Muscle of back (tissue), 13 donors: ENCODE measurements around the gene CUEDC1. TPM values are rescaled to one million over a fixed set of nuclear protein-coding genes. Genes with fewer than 3 reads are reported as not detected.

Source experiments
- DNase-seq, 3 donors: peaks; one replicate each; pipeline versions ENCODE4 v3.0.0 to v3.0.0-alpha.2; 2013
- long read RNA-seq, 9 donors: transcript quantifications; one replicate each; lab custom pipeline, GENCODE V29; 2026
- polyA plus RNA-seq, 10 donors: library from polyadenylated mRNA; unstranded; fragments of 120-200 nt; gene quantifications; one replicate each; pipeline ENCODE4 v1.2.1, GENCODE V29; 2013; ENCODE audit not compliant: insufficient read length in 10 of 10

CUEDC1 gene, protein sequence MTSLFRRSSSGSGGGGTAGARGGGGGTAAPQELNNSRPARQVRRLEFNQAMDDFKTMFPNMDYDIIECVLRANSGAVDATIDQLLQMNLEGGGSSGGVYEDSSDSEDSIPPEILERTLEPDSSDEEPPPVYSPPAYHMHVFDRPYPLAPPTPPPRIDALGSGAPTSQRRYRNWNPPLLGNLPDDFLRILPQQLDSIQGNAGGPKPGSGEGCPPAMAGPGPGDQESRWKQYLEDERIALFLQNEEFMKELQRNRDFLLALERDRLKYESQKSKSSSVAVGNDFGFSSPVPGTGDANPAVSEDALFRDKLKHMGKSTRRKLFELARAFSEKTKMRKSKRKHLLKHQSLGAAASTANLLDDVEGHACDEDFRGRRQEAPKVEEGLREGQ
- polyA plus RNA-seq = 10 to 100 TPM; 42.2 to 57.2 (median 47.8) TPM
- long read RNA-seq, donor 1, transcript CUEDC1-206 (11 exons, 3,621 nt) = major isoform, 8 of 14 reads
- long read RNA-seq, donor 1, partial matches to known transcripts = 0 of 14 reads
- long read RNA-seq, donor 1, other reads (novel, unspliced or antisense) = 0 of 14 reads
- long read RNA-seq, donor 2, partial matches to known transcripts = 0 of 4 reads
- long read RNA-seq, donor 2, other reads (novel, unspliced or antisense) = 0 of 4 reads
- long read RNA-seq, donor 3 = 0 reads
- long read RNA-seq, donor 4, transcript CUEDC1-206 (11 exons, 3,621 nt) = major isoform, 6 of 10 reads
- long read RNA-seq, donor 4, partial matches to known transcripts = 0 of 10 reads
- long read RNA-seq, donor 4, other reads (novel, unspliced or antisense) = 0 of 10 reads
- long read RNA-seq, donor 5, transcript CUEDC1-206 (11 exons, 3,621 nt) = major isoform, 7 of 11 reads
- long read RNA-seq, donor 5, partial matches to known transcripts = 0 of 11 reads
- long read RNA-seq, donor 5, other reads (novel, unspliced or antisense) = 0 of 11 reads
- long read RNA-seq, donor 6, transcript CUEDC1-206 (11 exons, 3,621 nt) = major isoform, 7 of 11 reads
- long read RNA-seq, donor 6, partial matches to known transcripts = 0 of 11 reads
- long read RNA-seq, donor 6, other reads (novel, unspliced or antisense) = 0 of 11 reads
- long read RNA-seq, donor 7, partial matches to known transcripts = 0 of 12 reads
- long read RNA-seq, donor 7, other reads (novel, unspliced or antisense) = 0 of 12 reads
- long read RNA-seq, donor 8, transcript CUEDC1-211 (3 exons, 756 nt) = major isoform, 7 of 12 reads
- long read RNA-seq, donor 8, partial matches to known transcripts = 0 of 12 reads
- long read RNA-seq, donor 8, other reads (novel, unspliced or antisense) = 0 of 12 reads
- long read RNA-seq, donor 9, partial matches to known transcripts = 0 of 3 reads
- long read RNA-seq, donor 9, other reads (novel, unspliced or antisense) = 0 of 3 reads

DNA sequence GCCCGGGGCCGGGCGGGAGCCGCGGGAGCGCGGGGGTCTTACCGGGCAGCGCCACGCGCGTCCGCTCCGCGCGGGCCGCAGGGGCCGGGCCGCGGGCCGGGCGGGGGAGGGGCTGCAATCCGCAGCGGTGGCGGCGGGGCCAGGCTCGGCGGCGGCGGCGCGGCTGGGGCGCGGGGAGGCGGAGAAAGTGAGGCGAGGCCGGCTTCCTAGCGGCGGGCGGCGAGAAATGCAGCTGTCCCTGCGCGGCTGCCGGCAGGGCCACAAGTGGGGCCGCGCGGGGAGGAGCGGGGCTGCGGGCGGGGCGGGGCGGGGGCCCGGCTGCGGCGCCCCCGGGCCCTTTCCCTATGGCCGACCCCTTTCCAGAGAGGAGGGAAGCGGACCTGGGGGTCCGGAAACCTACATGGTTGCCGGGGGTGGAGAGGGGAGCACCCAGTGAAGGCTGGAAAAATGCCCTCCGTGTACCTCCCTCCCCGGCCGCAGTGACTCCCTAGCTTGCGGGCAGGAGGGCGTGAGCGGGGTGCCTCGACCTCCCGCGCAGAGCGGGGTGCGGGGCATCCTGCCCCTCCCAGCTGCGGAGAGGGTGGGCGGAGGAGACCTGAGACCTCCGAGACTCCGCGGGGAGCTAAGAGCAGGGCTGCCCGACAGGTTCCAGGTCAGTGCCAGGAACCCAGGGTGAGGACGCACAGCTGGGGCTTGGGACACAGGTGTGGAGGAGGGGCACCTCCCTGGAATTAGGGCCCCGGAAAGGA is at the start of gene CUEDC1:
Gene CUEDC1, minus strand, starts transcription at position 230 of the 749 bp plus-strand sequence. CDS start 69,848 bp downstream, outside the sequence.
- DNase-seq = peak in 2 of 3 donors; percentile 71 to 87

DNA sequence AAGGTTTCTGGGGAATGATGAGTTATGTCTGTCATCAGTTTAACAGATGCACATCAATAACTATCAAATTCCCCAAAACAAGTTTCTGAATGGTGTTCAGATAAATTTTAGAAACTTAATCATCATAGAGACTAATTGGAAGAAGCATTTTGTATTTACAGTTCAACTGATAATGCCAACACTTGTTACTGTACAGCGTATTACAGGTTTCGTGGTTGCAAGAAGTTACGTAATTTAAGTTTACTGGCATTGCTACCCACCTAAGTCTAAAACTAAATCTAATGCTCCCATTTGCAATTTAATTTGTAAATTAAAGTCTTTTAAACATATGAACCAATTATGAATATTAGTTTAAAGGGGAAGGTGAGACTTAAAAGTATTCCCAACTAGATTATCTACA is 48.8 kb upstream of the CUEDC1 start:
- no peak for DNase-seq

DNA sequence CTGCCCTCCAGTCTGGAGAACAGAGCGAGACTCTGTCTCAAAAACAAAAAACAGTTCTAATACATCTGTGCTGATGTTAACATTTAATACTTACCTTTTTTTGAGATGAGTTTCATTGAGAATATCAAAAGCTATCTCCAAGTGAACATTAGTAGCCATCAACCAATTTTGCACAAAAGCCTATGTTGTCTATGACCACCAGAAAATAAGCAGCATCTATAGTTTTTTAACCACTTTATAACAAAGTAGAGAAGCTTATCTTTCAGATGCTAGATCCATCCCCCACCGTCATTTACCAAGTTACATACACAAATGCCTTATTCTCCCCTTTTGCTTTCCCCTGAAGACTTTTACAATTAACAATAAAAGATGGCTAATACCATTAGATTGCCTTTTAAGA is 47.8 kb upstream of the CUEDC1 start:
- no peak for DNase-seq

DNA sequence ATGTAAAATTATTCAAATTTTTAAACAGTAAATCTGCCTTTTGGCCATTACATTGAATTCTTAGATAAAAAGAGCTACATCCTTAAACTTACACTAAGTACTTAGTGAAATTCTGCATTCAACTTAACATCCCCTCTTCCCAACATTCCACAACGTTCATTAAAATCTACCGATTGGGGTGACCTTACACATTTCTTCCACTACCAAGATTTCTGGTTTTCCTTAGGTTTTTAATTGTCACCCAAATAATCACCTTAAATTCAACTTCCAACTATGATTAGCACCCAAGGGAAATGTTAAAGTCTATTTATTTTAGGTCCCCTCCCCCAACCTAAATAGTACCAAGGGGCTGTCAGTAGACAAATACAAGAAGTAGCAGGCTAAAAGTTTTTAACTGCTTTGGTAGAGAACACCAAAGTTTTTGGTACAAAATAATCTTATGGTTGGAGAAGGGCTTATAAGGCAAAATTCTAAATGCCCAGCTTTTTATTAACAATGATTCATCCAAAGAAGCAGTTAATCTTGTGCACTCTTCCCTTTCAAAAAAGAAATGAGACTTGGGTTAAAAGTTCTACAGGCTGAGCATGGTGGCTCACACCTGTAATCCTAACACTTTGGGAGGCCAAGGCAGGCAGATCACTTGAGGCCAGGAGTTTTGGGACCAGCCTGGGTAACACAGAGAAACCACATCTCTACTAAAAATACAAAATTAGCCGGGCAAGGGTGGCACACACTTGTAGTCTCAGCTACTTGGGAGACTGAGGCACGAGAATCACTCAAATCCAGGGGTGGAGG is 47.1 kb upstream of the CUEDC1 start:
- no peak for DNase-seq

DNA sequence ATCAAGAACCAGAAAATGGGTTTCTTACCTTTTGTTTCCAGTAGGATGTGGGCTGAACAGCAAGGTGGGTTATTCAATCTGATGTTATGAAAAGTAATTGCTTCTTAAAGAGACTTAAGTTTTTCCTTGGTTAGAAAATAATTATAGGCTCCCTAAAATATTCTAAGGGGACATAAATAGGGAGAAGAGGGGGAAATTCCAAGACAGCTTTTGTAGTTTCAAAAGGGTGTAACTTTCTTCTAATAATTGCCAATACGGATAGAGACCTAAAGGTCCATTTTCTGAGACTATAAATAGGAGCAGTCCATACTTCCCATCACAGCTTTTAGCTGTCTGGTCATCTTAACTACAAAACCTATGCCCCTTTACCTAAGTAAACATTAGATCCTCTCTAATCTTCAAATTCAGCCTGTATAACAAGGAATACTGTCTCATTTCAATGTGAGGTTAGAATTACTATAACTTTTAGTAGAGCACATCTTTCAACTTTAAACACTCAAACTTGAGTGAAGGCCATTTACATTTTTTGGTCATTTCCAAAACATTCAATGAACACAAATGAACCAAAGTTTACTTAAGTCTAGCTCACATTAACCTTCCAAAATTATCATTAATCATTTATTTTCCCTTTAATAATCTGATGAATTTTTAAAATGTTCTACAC is 46.4 kb upstream of the CUEDC1 start:
- DNase-seq = no peak

DNA sequence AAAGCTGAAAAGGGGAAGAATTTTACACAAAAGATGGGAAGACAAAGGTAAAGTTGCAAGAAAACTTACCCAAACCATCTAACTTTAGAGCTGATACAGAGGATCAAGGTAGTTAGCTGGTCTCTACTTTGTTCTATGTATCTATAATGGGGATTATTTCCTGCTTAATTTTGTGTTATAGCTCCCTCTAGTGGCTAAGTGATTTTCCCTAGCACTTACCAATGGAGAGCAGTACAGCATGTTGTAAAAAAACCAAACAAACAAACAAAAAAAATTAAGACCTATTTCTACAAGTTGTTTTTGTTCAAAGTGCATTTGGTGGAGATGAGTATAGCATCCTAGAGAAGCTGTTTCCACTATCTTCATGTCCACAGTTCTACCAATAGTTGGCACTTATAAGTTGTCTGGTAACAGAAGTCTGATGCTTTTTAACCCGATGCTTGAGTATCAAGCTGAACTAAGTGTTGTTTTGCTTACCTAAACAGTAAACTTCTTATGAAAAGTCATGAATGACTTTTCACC is 44.3 kb upstream of the CUEDC1 start:
- DNase-seq = peak; percentile 74 to 84 (median 76)

DNA sequence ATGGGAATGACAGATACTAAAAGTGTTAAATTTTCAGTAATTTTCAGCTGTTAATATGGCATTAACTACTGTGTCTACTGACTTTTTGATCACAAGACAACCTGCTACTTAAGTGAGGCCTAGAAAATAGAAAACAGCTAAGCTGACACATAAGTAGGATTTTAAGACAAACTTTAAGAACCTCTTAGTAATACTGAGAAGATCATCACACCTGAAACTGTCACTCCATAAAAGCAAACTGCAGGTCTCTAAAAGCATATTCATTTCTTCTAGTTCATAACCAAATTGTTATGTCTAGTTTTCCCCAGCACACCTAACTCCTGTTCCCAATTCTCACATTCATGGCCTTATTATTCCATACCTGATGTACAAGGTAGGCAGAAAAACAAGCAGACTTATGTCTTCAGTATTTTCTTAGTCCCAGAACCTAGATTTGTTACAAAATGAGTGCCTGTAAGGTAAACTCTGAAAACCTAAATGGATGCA is 43.8 kb upstream of the CUEDC1 start:
- DNase-seq = no peak

DNA sequence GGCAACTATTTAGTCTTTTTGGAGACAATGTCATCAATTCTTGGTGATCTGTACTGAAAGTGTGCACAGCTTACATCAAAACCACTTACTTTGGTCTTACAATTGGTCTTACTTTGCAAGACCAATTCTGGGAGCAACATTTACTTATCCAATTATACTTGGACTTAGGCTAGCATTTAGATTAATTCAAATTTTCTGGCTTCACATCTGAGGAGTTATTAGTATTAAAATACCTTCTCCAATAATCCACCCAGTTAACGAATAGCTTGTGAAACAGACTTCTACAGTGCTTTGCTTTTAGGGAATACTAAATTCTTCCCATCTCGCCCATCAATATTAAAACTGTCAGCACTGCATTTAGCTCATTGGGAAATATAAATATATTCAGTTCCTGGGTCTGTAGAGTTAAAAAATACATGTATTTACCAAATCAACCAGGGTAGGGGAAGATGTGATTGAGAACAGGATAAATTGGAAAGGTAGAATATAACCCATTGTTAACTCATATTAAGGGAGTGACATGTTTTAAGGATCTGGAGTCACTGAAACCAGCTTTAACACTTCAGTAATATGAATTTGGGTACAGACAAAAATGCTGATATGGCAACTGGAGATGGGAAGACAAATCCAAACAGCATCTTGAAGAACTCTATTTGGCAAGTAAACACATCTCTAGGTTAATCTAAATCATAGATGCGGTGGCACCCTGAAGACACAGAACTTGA is 42.0 kb upstream of the CUEDC1 start:
- DNase-seq = no peak

DNA sequence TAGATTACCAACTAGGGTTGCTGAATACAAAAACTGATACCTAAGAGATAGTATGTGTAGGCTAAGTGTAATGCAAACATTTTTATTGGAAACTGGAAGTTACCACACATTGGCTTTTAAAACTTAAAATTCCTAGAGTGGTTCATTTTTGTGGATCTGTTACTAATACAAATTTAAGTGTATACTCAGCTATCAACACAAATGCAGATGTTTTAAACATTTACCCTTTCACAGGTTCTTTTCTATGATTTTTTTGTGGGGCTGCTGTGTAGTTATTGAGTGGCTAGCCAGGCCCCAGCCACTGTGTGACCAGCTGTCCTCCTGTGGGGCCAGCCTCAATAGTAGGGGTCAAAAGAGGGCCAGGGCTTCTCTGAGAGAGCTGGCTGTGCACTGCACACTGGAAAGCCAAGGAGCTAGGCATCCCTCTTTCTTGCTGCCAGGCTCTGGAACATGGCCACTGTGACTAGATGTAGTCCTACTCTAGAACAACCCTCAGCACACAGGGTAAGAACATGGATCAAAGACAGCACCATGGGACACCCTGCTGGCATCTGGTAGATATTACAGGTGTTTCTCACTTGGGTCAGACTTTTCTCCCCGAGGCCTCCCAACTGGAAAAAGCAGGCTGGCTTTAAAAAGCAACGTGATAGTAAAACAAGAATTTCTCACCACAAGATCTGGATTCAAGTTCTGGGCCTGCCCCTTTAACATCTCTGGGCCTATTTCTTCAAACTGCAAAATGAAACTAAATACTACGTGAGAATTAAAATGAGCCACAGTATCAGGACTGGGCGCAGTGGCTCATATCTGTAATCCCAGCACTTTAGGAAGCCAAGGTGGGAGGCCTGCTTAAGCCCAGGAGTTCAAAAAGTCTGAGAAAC is 40.1 kb upstream of the CUEDC1 start:
- peak; percentile 65 to 84 (median 67) for DNase-seq

DNA sequence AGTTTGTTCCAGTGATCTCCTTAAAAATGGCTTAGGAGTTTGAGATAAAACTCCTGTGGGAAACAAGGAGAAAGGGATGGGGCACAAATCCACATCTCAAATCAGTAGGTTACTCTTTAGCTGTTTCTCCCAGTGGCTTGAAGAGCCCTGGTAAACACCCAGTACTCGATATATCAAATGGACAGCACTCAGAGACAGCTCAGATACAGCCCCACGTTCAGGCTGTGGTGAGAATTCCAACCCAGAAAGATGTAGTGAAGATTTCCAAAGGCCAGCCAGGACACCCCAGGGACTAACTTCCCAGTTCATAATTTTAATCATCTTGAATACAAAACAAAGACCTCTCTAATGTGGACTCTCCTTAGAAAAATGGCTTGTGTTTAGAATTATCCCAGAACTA is 39.2 kb upstream of the CUEDC1 start:
- DNase-seq = no peak

DNA sequence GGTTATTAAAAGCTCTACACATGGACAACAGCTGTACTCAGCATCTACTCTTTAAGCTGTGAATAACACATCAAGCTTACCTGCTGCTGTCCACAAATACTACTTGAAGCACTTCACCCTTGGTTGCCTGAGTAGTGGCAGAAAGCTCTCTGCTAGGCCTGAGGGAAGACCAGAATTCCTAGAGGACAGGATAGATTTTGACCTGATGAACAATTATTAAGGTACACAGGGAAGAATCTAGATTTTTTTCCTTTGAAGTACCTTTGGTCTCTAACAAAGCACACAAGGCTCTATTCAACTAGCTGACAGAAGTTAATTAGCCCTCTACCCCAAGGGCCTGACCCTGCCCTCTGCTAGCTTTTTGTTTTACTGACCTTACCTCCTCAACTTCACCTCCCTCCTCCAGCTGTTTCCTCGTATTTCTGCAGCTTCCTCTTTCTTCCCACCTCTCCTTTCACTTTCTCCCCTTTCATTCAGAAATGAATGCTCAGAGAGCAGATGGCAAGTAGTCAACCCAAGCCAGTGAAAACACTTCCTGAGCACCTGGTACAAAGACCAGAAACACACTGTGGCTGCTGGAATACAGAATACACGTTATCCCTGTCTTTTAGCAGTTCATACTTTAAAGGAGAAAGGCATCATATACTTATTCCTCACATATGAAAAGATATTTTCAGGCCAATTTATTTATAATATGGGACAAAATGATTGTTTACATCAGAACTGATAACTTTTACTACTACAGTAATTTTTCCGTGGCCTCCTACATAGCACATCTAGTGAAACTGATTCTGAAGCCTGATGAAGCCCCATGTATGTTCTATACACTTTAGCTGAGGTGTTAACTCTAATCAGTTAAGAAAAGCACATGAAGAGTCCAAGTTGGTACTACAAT is 38.5 kb upstream of the CUEDC1 start:
- DNase-seq = peak in 1 of 3 donors; percentile 23

DNA sequence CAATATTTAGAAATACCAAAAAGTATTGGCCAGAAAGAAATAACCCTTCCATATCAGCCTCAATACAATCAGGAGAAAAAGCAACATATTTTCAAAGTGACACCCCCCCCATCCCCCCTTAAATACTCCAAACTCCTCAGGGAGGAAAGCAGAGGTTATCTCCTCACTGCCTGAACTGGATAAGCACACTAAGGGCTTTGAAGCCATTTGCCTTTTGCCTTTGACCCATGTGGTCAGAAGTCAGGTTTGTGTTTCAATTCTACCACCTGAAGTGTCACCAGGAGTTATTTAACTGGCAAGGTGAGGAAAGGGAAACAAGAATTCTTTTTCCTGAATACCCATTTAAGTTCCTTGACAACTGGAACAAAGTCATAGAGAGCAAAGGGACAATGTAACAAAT is 36.3 kb upstream of the CUEDC1 start:
- no peak for DNase-seq

DNA sequence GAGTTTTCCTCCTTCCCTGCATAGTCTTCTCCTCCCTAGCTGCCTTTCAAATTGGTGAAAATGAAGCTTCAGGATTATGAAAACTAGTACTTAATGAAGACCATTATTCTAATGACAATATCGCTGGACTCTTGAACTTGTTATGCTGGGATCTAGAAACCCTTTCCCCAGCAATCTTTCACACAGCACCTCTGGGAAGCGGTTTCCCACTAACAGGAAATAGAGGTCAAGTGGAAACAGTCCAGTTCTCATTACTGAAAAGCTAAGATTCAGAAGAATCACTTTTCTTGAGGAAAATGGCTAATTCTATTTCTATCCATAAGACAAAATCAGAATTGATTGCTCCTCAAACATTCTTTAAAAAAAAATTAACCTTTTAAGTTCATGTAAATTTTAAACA is 34.8 kb upstream of the CUEDC1 start:
- no peak for DNase-seq

DNA sequence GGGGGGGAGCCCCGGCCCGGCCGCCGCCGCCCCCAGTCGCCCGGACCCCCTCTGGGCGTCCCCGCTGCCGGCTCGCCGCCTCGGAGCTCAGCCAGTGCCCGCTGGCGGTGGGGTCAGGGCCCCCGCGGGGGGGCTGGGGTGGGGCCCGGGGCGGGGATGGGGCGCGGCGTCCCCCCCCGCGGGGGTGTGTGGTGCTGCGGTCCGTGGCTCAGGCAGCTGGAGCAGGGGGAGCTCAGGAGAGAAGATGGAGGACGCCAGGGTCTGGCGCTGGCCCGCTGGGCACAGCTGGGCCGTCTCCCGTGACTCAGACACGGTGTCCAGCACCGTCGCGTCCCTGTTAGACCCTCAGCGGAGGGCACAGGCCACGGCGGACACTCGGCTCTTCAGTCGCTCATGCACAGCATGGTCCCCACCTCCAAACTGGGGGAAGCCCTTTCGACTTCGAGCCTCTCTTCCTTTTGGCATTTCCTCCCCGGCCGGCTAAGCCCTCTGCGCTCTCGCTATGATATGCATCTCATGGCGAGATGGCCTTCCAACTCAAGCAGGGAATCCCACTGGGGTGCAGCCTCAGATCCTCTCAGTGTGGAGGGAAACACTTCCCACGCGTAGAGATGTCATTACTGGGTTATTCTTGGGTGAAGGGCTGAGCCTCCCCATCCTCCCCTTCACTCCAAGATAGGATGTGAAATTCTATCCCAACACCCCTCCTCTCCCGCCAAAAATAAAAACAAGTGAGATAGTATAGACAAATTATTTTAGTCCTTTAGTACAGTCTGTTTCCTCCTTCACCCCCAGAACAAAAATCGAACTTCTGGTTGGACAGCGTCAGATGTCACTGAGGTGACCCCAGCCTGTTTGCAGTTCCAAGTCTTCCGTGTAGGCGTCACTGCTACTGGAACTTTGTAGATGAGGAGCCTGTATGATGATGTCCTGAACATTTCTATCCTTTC is 33.4 kb upstream of the CUEDC1 start:
- DNase-seq = peak; percentile 56 to 93 (median 82)
